IMR-90 (cell line): ENCODE data around the gene SKA2. TPM values are rescaled to one million over a fixed set of nuclear protein-coding genes. Genes with fewer than 3 reads are reported as not detected.

Source experiments
- ATAC-seq: fragments of 200-7000 bp; cut with Tn5 transposase; 2 replicates; pipeline ENCODE4 v1.9.1; 2020; ENCODE audit warnings: low read depth, mild to moderate bottlenecking, moderate library complexity
- BruUV-seq: library from RNA; stranded (reverse); fragments of 400-500 nt; replicated peaks from 2 replicates; lab custom pipeline; 2021; lab: Mats Ljungman, UMichigan
- CTCF ChIA-PET: fragments of 300-600 bp; formaldehyde crosslinking; extraction: SDS; loops from one replicate; lab custom pipeline; 2021; ENCODE audit warnings: antibody characterized with exemption; lab: Yijun Ruan, JAX
- POLR2A ChIA-PET: fragments of 300-600 bp; sonication (Branson Sonifier 250); formaldehyde crosslinking; loops from one replicate; lab custom pipeline; 2022; ENCODE audit warnings: antibody characterized with exemption; ENCODE audit not compliant: unreplicated experiment; lab: Charles Lee
- DNase-seq: peaks from one replicate; pipeline ENCODE4 v3.0.0; 2013
- H2AFZ ChIP-seq: replicated peaks from 2 replicates; pipeline ENCODE3; 2013; ENCODE audit warnings: low read length, mild to moderate bottlenecking; ENCODE audit not compliant: poor library complexity
- H2AK5ac ChIP-seq: 2 replicates; pipeline ENCODE4 v1.6.1; 2013; ENCODE audit warnings: low read depth, low read length, inconsistent platforms
- H2AK9ac ChIP-seq: replicated peaks from 2 replicates; pipeline ENCODE3; 2013; ENCODE audit warnings: mild to moderate bottlenecking, low read depth, low read length, moderate library complexity; ENCODE audit not compliant: poor library complexity
- H2BK120ac ChIP-seq: 2 replicates; pipeline ENCODE4 v1.6.1; 2013; ENCODE audit warnings: low read depth, low read length, inconsistent platforms
- H2BK15ac ChIP-seq: 3 replicates; pipeline ENCODE4 v1.6.1; 2013; ENCODE audit warnings: low read depth, low read length, inconsistent platforms
- H2BK20ac ChIP-seq: 2 replicates; pipeline ENCODE4 v1.6.1; 2013; ENCODE audit warnings: low read depth, mild to moderate bottlenecking, inconsistent platforms, low read length, moderate library complexity
- H2BK5ac ChIP-seq: 2 replicates; pipeline ENCODE4 v1.6.1; 2013; ENCODE audit warnings: mild to moderate bottlenecking, low read depth, low read length, inconsistent platforms; ENCODE audit not compliant: poor library complexity, severe bottlenecking
- H3K14ac ChIP-seq: replicated peaks from 2 replicates; pipeline ENCODE4 v1.6.1; 2013; ENCODE audit warnings: low read depth, low read length, inconsistent platforms
- H3K18ac ChIP-seq: 2 replicates; pipeline ENCODE4 v1.6.1; 2013; ENCODE audit warnings: low read depth, low read length, control low read depth
- H3K23ac ChIP-seq: 2 replicates; pipeline ENCODE4 v1.6.1; 2013; ENCODE audit warnings: low read depth, low read length, inconsistent platforms
- H3K27ac ChIP-seq: 2 replicates; pipeline ENCODE4 v1.5.1; 2013; ENCODE audit warnings: mild to moderate bottlenecking, control low read depth, low read length; ENCODE audit not compliant: insufficient read depth
- H3K27me3 ChIP-seq: 2 replicates; pipeline ENCODE4 v1.6.1; 2013; ENCODE audit warnings: low read length; ENCODE audit not compliant: control insufficient read depth, insufficient read depth
- H3K36me3 ChIP-seq: 2 replicates; pipeline ENCODE4 v1.6.1; 2013; ENCODE audit warnings: low read length, mixed read lengths; ENCODE audit not compliant: control insufficient read depth, insufficient read depth
- H3K4ac ChIP-seq: 2 replicates; pipeline ENCODE4 v1.6.1; 2013; ENCODE audit warnings: low read depth, low read length, inconsistent platforms
- H3K4me1 ChIP-seq: 2 replicates; pipeline ENCODE4 v1.6.1; 2013; ENCODE audit warnings: low read length, mixed read lengths; ENCODE audit not compliant: control insufficient read depth, insufficient read depth
- H3K4me2 ChIP-seq: 2 replicates; pipeline ENCODE4 v1.6.1; 2013; ENCODE audit warnings: low read depth, mild to moderate bottlenecking, control low read depth, low read length, moderate library complexity
- H3K4me3 ChIP-seq: 2 replicates; pipeline ENCODE4 v1.5.1; 2013; ENCODE audit warnings: low read depth, mild to moderate bottlenecking, control low read depth, low read length, moderate library complexity; ENCODE audit not compliant: insufficient read depth
- H3K56ac ChIP-seq: 2 replicates; pipeline ENCODE4 v1.6.1; 2013; ENCODE audit warnings: low read length, inconsistent platforms; ENCODE audit not compliant: insufficient read depth; ENCODE audit errors: extremely low read depth
- H3K79me1 ChIP-seq, 2 experiments: 2 replicates each; pipeline ENCODE4 v1.6.1; 2013; ENCODE audit warnings: low read length in 2 of 2, inconsistent platforms in 1 of 2, low read depth in 1 of 2
- H3K9ac ChIP-seq: 2 replicates; pipeline ENCODE4 v1.6.1; 2013; ENCODE audit warnings: low read depth, low read length, control low read depth
- H3K9me1 ChIP-seq: 2 replicates; pipeline ENCODE4 v1.6.1; 2013; ENCODE audit warnings: low read length, inconsistent platforms; ENCODE audit not compliant: insufficient read depth
- H3K9me3 ChIP-seq: 2 replicates; pipeline ENCODE4 v1.6.1; 2013; ENCODE audit warnings: low read length; ENCODE audit not compliant: control insufficient read depth, insufficient read depth
- H4K20me1 ChIP-seq: 2 replicates; pipeline ENCODE4 v1.6.1; 2013; ENCODE audit warnings: low read length, inconsistent platforms; ENCODE audit not compliant: insufficient read depth
- H4K5ac ChIP-seq: 2 replicates; pipeline ENCODE4 v1.6.1; 2013; ENCODE audit warnings: mild to moderate bottlenecking, low read depth, low read length, control low read depth
- H4K8ac ChIP-seq, 2 experiments: 2 replicates each; pipeline ENCODE4 v1.6.1; 2013; ENCODE audit warnings: low read depth in 2 of 2, low read length in 2 of 2, control low read depth in 1 of 2, inconsistent platforms in 1 of 2
- H4K91ac ChIP-seq: 2 replicates; pipeline ENCODE4 v1.6.1; 2013; ENCODE audit warnings: low read depth, low read length, inconsistent platforms; ENCODE audit not compliant: insufficient read depth
- BHLHE40 ChIP-seq: fragments of 150-350 bp; IDR thresholded peaks from 2 replicates; pipeline ENCODE4 v1.6.1; 2016; ENCODE audit warnings: mild to moderate bottlenecking, low read depth, low read length
- CEBPB ChIP-seq: IDR thresholded peaks from 2 replicates; pipeline ENCODE4 v1.6.1; 2012; ENCODE audit warnings: low read depth, low read length, improper control_type of control experiment
- CHD1 ChIP-seq: IDR thresholded peaks from 2 replicates; pipeline ENCODE4 v1.6.1; 2012; ENCODE audit warnings: low read depth, low read length, improper control_type of control experiment
- CTCF ChIP-seq: conservative IDR thresholded peaks from 2 replicates; pipeline ENCODE4 v1.5.1; 2012; ENCODE audit warnings: mild to moderate bottlenecking, low read depth, low read length, improper control_type of control experiment
- ELK1 ChIP-seq: fragments of 150-350 bp; IDR thresholded peaks from 2 replicates; pipeline ENCODE4 v1.6.1; 2016; ENCODE audit warnings: low read depth, mild to moderate bottlenecking, low read length, moderate library complexity, borderline replicate concordance
- FOS ChIP-seq: fragments of 150-350 bp; IDR thresholded peaks from 2 replicates; pipeline ENCODE4 v1.6.1; 2016; ENCODE audit warnings: low read depth, low read length
- MAFK ChIP-seq: IDR thresholded peaks from 2 replicates; pipeline ENCODE4 v1.6.1; 2012; ENCODE audit warnings: low read depth, low read length, improper control_type of control experiment
- MAZ ChIP-seq: IDR thresholded peaks from 2 replicates; pipeline ENCODE4 v1.6.1; 2012; ENCODE audit warnings: low read depth, mild to moderate bottlenecking, low read length, improper control_type of control experiment, moderate library complexity, borderline replicate concordance
- MXI1 ChIP-seq: IDR thresholded peaks from 2 replicates; pipeline ENCODE4 v1.6.1; 2012; ENCODE audit warnings: low read depth, mild to moderate bottlenecking, low read length, moderate library complexity, borderline replicate concordance
- NFE2L2 ChIP-seq: fragments of 150-350 bp; IDR thresholded peaks from 2 replicates; pipeline ENCODE4 v1.6.1; 2016; ENCODE audit warnings: low read depth, mild to moderate bottlenecking, low read length
- POLR2A ChIP-seq: IDR thresholded peaks from 2 replicates; pipeline ENCODE4 v1.6.1; 2012; ENCODE audit warnings: mild to moderate bottlenecking, low read depth, low read length
- RAD21 ChIP-seq: IDR thresholded peaks from 2 replicates; pipeline ENCODE4 v1.6.1; 2012; ENCODE audit warnings: low read length, improper control_type of control experiment
- RCOR1 ChIP-seq: IDR thresholded peaks from 2 replicates; pipeline ENCODE4 v1.6.1; 2012; ENCODE audit warnings: mild to moderate bottlenecking, low read length, improper control_type of control experiment; ENCODE audit not compliant: insufficient replicate concordance
- RFX5 ChIP-seq: IDR thresholded peaks from 2 replicates; pipeline ENCODE4 v1.8.0; 2012; ENCODE audit warnings: low read depth, mild to moderate bottlenecking, low read length, moderate library complexity
- SMC3 ChIP-seq: fragments of 150-350 bp; IDR thresholded peaks from 2 replicates; pipeline ENCODE4 v1.6.1; 2016; ENCODE audit warnings: low read depth, mild to moderate bottlenecking, antibody characterized with exemption, low read length, moderate library complexity
- USF2 ChIP-seq: fragments of 150-350 bp; IDR thresholded peaks from 2 replicates; pipeline ENCODE4 v1.6.1; 2017; ENCODE audit warnings: mild to moderate bottlenecking, antibody characterized with exemption, low read length, low read depth
- WGBS, 2 experiments: methylation state at CpG; one replicate each; pipeline versions ENCODE4 v1.1.5 to v1.1.7; 2013; ENCODE audit warnings: missing lambda C conversion rate in 2 of 2; ENCODE audit not compliant: insufficient read length in 1 of 2; ENCODE audit errors: extremely low coverage in 2 of 2; 5-methylcytosine and 5-hydroxymethylcytosine counted together
- dilution Hi-C: fragments of 300-500 bp; cut with HindIII; formaldehyde crosslinking; loops from one replicate; pipeline ENCODE4 v1.14.3; 2018; ENCODE audit warnings: low sequenced_read_pairs; ENCODE audit not compliant: unreplicated experiment
- in situ Hi-C: fragments of 300-500 bp; cut with MboI; formaldehyde crosslinking; loops from 3 replicates; pipeline ENCODE4 v1.14.3; 2019; ENCODE audit warnings: low sequenced_read_pairs, inconsistent platforms, mixed read lengths
- intact Hi-C: fragments of 100-400 bp; cut with micrococcal nuclease; formaldehyde crosslinking; loops from 2 replicates; pipeline ENCODE4 v1.10.0; 2022
- polyA plus RNA-seq, 3 experiments: library from polyadenylated mRNA; depleted of rRNA; stranded (reverse); fragments of >200 nt; gene quantifications; 2 replicates each; pipeline ENCODE4 v1.2.3, GENCODE V29; 2012; ENCODE audit warnings: low replicate concordance in 1 of 3
- total RNA-seq: library from RNA; depleted of rRNA; stranded (reverse); fragments of >200 nt; gene quantifications from 2 replicates; pipeline ENCODE4 v1.2.3, GENCODE V29; 2012

Gene SKA2
- total and polyA plus RNA-seq, 2 of the 4 experiments (the other 2 are of a cell fraction): 30.4 to 38.7 TPM

GRCh38 chr17:59172436-59173004 is 17.5 kb upstream of the SKA2 start:
- Histone ChIP-seq H2BK15ac (no peak overlapping the region), H2AFZ (no peak overlapping the region), H3K9ac (no peak overlapping the region), H2AK5ac (no peak overlapping the region), H3K27ac (no peak overlapping the region), H3K4me2 (no peak overlapping the region), H3K27me3 (no peaks in the 10 kb centered on the region), H4K8ac (no peak overlapping the region), H4K5ac (no peak overlapping the region), H3K9me1 (0 out of 2 replicates have a peak, but pooled peaks cover 5% of the 10 kb centered on the region), H2BK5ac (no peak overlapping the region), H3K4ac (no peak overlapping the region), H3K23ac (no peak overlapping the region), H4K91ac (no peak overlapping the region), H2BK120ac (no peak overlapping the region), H2AK9ac (no peak overlapping the region), H3K14ac (no peak overlapping the region), H3K36me3 (peaks cover 7% of the 10 kb centered on the region), H3K9me3 (no peaks in the 10 kb centered on the region), H3K79me1 (peaks cover 19 to 49% of the 10 kb centered on the region in 2 experiments), H2BK20ac (no peak overlapping the region), H3K18ac (no peak overlapping the region), H3K4me1 (no peaks in the 10 kb centered on the region), H3K4me3 (no peak overlapping the region), H3K56ac (no peak overlapping the region), H4K20me1 (no peaks in the 10 kb centered on the region)
- 99% methylated on average over 20 of the region's 33 CpGs; no CpG with 5 or more reads in 1 of the 2 experiments for WGBS, 2 experiments
- dilution Hi-C loops (no loop called here), intact Hi-C loops (no loop called here), in situ Hi-C loops (no loop called here)
- ChIA-PET POLR2A (no interaction called here), CTCF (no interaction called here)
- DNase-seq (no peak), ATAC-seq (no peak)
- no peak for TF ChIP-seq NFE2L2
- no peak for TF ChIP-seq SMC3
- no peak for TF ChIP-seq ELK1
- TF ChIP-seq MXI1: no peak
- TF ChIP-seq MAZ: no peak
- no peak for TF ChIP-seq POLR2A
- TF ChIP-seq RFX5: no peak
- no peak for TF ChIP-seq MAFK
- TF ChIP-seq RCOR1: no peak
- TF ChIP-seq RAD21: no peak
- TF ChIP-seq CTCF: no peak
- no peak for TF ChIP-seq CEBPB
- no peak for TF ChIP-seq BHLHE40
- TF ChIP-seq FOS: no peak
- TF ChIP-seq USF2: no peak
- TF ChIP-seq CHD1: no peak
- BruUV-seq: no TSS peak
